Stimulated activated CD8-positive, alpha-beta memory T cell treated with anti-CD3 and anti-CD28 coated beads, Interleukin-7, amount 100 ng/mL, for 24 hours (primary cell): ENCODE data around the gene TRIM7.
A peak's percentile ranks its signal among the peaks of the same experiment; 100 is the strongest.
"Not testable (repeated sequence)": the region's sequence is repeated elsewhere in the genome, so short reads cannot be mapped to it uniquely, and the experiment has no call there.

Experiments used
- DNase-seq: peaks from one replicate; pipeline ENCODE4 v3.0.0-alpha.2; 2020; ENCODE audit warnings: low read depth

Gene TRIM7

DNA sequence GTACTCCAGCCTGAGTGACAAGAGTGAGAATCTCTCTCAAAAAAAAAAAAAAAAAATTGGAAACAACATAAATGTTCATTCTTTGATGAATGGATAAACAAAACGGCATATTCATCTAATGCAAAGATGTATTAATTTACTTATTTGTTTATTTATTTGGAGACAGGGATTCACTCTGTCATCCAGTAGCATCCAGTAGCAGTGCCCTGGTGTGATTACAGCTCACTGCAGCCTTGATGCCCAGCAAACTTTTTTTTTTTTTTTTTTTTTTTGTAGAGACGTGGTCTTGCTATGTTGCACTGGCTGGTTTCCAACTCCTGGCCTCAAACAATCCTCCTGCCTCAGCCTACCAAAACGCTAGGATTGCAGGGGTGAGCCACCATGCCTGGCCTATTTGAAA lies 33.2 kb downstream of the TRIM7 start:
- DNase-seq, result no peak

DNA sequence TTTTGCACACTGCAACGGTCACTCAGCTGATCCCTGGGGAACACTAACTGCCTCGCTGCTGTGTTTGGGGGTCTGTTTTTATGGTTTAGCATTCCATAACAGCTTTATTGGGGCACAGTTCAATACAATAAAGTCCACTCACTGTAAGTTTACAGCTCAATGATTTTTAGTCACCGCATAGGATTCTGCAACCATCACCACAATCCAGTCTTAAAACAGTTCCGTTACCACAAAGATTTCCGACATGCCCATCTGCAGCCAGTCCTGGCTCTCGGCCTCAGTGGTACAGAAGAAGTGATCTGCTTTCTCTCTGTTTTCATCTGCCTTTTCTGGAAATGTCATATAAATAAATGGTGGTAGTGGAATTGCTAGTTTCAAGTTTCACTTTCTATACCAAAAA lies 34.0 kb downstream of the TRIM7 start:
- DNase-seq, result no peak

GRCh38 chr5:181170237-181170825 lies 34.7 kb downstream of the TRIM7 start:
- DNase-seq, result no peak

DNA sequence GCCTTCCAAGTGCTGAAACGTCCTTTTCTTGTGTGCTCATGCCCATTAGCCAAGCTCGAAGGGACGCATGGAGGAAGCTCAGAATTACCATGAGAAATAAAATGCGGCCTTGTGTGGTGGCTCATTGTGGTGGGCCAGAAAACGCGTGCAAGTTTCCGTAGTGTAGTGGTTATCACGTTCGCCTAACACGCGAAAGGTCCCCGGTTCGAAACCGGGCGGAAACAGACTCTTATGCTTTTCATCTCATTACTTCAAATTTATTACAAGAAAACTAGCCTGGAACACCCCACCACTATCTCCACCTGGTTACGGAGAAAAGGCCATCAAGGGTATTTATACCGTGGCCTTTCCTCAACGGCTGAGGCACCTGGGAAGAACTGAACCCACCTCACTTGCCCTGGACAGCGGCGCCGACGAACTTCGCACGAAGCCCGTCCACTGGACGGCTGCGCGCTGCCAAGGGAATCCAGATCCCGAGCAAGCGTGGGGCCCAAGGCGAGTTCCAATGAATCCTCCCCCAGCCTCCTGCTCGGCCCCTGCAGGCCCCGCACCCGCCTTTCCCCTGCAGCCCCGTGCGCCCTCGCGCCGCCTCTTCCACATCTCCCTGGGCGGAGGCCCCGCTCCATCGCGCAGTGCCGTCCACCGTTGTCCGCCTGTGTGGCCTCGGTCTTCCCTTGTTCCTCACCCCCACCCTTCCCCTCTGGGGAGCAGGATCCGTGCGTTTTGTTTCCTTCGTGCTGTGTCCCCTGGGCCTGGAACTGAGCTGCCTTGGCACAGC lies 35.3 kb downstream of the TRIM7 start:
- DNase-seq, result peak; percentile 92

DNA sequence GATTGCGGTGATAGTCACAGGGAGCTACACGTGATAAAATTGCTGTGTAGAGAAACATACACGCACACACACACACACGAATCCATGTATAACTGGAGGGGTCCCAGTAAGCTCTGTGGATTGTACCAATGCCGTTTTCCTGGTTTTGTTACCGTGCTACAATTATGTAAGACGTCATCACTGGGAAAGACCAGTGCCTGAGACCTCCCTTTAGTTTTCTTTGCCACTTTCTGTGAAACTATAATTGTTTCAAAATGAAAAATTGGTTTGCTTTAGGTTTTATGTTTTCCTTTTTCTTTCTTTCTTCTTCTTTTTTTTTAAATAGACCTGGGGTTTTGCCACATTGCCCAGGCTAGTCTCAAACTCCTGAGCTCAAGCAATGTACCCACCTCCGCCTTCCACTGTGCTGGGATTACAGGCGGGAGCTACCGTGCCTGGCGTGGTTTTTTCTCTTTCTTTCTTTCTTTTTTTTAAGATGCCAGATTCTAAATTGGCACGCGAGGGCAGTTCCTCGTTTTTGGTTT lies 36.3 kb downstream of the TRIM7 start:
- no peak for DNase-seq

DNA sequence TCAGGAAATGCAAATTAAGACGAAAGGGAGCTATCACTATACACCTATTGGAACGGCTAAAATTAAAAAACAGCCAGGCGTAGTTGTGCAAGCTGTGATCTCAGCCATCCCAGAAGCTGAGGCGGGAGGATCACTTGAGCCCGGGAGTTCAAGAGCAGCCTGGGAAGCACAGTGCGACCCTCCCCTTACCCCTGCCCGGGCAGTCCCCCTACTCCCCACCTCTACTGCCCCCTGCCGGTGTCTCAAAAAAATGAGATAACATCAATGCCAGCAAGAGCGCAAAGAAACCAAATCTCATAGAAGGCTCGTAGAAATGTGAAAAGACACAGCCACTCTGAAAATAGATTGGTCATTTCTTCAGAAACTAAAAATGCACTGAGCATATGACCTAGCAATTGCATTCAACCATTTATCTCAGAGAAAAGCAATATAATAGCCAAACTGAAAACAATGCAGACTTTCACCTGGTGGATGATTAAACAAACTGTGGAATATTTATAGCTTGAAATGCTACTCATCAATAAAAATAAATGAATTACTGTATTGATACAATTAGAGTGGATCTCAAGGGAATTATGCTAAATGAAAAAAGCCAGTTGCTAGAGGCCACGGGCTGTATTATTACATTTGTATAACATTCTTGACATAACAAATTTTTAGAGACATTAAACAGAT lies 37.0 kb downstream of the TRIM7 start:
- no peak for DNase-seq

DNA sequence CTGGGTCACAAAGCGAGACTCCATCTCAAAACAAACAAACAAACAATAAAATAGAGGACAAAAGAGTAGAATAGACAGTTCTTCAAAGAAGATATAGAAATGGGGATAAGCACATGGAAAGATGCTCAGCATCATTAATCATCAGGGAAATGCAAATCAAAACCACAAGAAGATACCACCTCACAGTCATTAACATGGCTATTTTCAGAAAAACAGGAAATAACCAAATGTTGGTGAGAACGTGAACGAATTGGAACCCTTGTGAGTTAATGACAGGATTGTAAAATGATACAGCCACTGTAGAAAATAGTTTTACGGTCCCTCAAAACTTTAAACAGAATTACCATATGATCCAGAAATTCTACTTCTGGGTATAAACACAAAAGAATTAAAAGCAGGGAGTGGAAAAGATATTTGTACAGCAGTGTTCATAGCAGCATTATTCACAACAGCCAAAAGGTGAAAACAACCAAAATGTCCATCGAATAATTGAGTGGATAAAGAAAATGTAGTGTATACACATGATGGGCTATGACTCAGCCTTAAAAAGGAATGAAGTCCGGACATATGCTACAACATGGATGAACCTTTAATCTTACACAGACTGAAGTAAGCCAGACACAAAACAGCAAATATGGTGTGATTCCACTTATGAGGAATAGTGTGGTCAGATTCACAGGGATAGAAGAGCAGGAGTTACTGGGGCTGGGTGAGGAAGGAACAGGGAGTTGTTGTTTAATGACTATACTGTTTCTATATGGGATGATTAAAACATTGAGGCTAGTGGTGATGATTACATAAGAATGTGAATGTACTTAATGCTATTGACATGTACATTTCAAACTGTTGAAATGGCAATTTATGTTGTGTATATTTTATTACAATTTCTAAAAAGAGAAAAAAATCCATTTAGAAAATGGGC lies 37.9 kb downstream of the TRIM7 start:
- no peak for DNase-seq

GRCh38 chr5:181164076-181164952 lies 40.7 kb downstream of the TRIM7 start:
- DNase-seq, result peak; percentile 48

DNA sequence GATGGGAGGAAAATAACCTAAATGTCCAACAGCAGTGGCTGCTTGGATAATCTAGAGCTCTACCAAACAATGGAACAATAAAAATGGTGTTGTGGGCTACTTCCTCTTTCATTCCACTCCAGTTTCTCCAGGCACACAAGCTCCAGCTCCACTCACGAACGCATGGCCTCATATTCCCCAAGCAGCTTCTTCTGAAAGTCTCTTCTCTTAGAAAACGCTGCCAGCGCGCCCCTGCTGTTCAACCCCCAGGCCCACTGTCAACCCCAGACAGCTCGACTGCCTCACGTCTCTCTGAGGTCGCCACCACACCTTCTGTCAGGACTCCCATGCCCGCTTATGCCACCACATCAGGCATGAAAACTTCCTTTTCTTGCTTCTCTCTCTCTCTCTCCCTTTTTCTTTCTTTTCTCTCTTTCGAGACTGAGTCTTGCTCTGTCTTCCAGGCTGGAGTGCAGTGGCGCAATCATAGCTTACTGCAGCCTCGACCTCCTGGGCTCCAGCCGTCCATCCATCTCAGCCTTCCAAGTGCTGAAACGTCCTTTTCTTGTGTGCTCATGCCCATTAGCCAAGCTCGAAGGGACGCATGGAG lies 41.4 kb downstream of the TRIM7 start:
- DNase-seq, result no peak

GRCh38 chr5:181161534-181162175 lies 43.3 kb downstream of the TRIM7 start:
- no peak for DNase-seq

DNA sequence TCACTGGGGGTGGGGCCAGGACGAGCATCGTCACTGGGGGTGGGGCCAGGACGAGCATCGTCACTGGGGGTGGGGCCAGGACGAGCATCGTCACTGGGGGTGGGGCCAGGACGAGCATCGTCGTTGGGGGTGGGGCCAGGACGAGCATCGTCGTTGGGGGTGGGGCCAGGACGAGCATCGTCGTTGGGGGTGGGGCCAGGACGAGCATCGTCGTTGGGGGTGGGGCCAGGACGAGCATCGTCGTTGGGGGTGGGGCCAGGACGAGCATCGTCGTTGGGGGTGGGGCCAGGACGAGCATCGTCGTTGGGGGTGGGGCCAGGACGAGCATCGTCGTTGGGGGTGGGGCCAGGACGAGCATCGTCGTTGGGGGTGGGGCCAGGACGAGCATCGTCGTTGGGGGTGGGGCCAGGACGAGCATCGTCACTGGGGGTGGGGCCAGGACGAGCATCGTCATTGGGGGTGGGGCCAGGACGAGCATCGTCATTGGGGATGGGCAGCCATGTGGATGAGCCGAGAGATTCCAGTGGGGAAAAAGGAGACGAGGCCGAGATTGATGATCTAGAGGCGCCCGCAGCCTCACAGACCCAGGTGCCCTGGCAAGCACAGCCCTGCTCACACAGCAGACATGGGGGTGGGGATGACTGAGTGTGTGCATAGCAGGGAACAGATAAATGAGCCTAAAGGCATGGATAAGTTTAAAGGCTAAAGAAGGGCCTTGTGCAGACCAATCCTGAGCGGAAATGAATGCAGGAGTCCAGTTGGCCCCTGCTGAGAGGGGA lies 44.1 kb downstream of the TRIM7 start:
- DNase-seq, result not testable (repeated sequence)

GRCh38 chr5:181160152-181160754 lies 44.7 kb downstream of the TRIM7 start:
- peak; percentile 61 for DNase-seq

DNA sequence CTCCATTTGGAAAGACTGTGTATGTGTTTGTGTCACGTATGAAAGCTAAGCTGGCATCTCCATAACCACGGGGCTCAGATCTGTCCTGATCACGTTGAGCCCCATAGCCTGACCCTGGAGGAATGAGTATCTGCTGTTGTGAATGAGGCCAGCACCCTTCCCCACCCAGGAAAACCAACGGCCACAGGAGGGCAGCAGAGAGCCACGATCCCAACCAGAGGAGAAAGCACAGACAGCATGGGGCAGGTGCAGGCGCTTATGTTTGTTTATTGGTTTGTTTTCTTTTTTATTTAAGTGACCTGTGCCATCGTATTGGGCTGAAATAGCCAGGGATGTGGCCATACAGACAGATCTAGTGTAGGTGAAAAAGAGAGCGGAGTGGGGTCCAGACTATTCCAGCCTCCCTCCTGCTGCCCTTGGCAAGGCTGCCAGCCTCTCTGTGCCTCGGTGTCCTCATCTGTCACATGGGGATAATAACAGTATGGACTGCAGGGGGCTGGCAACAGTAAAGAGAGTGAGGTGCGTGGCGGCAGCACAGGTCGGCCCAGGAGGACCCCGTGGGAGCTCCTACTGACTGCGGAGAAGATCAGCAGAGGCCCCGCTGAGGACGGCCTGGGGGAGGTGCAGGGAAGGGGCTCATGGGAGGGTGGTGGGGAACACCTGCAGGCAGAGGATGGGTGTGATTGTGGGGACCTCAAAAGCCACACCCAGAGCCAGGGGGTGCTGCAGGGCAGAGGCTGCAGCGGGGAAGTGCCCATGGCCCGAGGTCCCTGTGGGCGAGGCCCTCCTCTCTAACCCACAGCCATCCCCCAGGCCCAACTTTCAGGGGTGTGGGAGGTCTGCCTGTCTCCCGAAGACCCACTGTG lies 45.5 kb downstream of the TRIM7 start:
- peak; percentile 96 for DNase-seq

DNA sequence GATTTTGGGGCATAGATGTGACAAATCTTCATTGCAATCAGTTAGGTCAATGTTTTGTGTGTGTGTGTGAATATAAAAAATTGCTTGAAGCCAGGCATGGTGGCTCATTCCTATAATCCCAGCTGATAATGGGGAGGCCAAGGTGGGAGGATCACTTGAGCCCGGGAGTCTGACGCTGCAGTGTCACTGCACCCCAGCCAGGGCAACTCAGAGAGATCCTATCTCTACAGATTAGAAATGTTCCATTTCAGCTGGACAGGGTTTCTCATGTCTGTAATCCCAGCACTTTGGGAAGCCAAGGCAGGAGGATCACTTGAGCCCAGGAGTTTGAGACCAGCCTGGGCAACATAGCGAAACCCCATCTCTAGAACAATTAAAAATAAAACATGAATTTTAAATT lies 46.1 kb downstream of the TRIM7 start:
- no peak for DNase-seq

DNA sequence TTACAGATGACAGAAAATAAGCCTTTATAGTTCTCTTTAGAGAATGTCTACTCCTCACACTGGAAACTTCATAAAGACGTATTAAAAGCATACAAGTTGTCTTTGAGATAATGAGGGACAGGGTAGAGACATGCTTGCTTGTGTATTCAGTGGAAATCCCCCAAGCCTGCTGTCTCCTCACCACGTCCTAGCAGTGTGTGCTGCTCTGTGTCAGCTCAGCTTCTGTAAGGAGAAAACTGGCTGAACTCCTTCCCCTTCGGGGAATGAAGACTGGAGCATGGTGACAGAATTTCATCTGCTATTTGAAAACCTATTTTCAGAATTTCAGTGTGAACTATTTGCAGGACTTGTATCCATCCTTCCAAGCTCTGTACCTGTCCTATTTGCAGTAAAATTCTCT lies 48.2 kb downstream of the TRIM7 start:
- no peak for DNase-seq

DNA sequence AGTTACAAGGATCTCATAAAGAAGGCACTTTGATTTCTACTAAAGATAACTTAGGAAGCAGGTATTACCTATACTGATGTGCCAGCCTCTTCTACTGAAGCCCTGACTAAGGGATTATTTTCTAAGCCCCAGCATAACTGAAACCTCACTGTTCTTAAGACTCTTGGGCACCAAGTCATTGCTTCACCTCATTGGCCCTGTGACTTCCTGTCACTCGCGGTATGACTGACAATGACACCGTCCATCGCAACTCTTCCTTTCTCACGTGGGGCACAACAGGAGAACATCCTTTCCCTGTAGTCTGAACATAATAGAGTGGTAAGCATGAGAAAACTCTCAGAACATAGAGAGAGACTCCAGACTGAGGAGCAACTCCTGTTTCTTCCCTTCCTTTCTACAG lies 51.2 kb downstream of the TRIM7 start:
- DNase-seq, result no peak

DNA sequence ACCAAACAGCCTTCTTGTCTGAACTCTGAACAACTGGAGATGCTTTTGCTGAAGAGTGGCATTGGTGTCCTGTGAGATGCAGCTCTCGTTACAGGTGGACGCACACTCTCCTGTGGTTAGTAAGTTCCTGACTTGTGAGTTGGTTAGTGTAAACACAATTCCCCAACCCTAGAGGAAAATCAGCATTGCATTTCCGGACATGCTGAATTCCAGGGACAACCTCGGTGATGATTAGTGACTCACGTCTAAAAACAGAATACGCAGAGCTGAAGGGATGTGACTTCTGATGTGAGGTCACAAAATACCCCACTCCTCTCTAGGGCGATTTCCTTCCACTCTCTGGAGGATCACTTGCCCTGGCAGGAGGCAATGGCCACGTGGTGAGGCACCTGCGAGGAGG lies 52.6 kb downstream of the TRIM7 start:
- no peak for DNase-seq

- no peak for DNase-seq
These were observed 53.9 kb downstream of the TRIM7 start for GRCh38 chr5:181151146-181151545.
